ENCODE data around the gene IFFO2. TPM values are rescaled to one million over a fixed set of nuclear protein-coding genes. Genes with fewer than 3 reads are reported as not detected.

Gene IFFO2
- total RNA-seq, 1 donor from 2014 or later: 34.6 TPM

GRCh38 chr1:18901147-18901951 is 55.1 kb downstream of the IFFO2 start:
- peak overlapping the region; percentile 66 to 75 for H3K4me3 ChIP-seq
- DNase-seq (ENCODE audit: extremely low spot score in 2 of 2): no peak
- no peaks in the 10 kb centered on the region for H3K36me3 ChIP-seq
- H3K9me3 ChIP-seq: no peaks in the 10 kb centered on the region
- peaks cover 39% of the 10 kb centered on the region for H3K4me1 ChIP-seq
- intact Hi-C loops (cut with DNase I): loop anchor here (10.0 kb wide), 1 partner anchor 193 kb away; no protein-coding TSS in a partner anchor
- H3K27me3 ChIP-seq: no peaks in the 10 kb centered on the region
- TF ChIP-seq POLR2AphosphoS5 (IDR thresholded peaks at IDR 0.05; ENCODE audit: insufficient read depth in 1 of 2, low read depth in 1 of 2): no peak
- no peak for TF ChIP-seq CTCF (IDR thresholded peaks at IDR 0.05)
- TF ChIP-seq POLR2A (IDR thresholded peaks at IDR 0.05): no peak
- no peak overlapping the region for H3K27ac ChIP-seq

- no peak overlapping the region for H3K4me3 ChIP-seq
- H3K27me3 ChIP-seq: no peaks in the 10 kb centered on the region
- no peak overlapping the region for H3K27ac ChIP-seq
- no peaks in the 10 kb centered on the region for H3K36me3 ChIP-seq
- no peak for DNase-seq (ENCODE audit: extremely low spot score in 2 of 2)
- H3K4me1 ChIP-seq: peaks cover 39% of the 10 kb centered on the region
- no peak for TF ChIP-seq POLR2A (IDR thresholded peaks at IDR 0.05)
- TF ChIP-seq POLR2AphosphoS5 (IDR thresholded peaks at IDR 0.05; ENCODE audit: insufficient read depth in 1 of 2, low read depth in 1 of 2): no peak
- TF ChIP-seq CTCF (IDR thresholded peaks at IDR 0.05): no peak
- intact Hi-C loops (cut with DNase I): loop anchor here (10.0 kb wide), 1 partner anchor 194 kb away; no protein-coding TSS in a partner anchor
- H3K9me3 ChIP-seq: no peaks in the 10 kb centered on the region
Measured at GRCh38 chr1:18900303-18900841, 56.1 kb downstream of the IFFO2 start.

GRCh38 chr1:18899363-18900049 is 57.0 kb downstream of the IFFO2 start:
- no peaks in the 10 kb centered on the region for H3K9me3 ChIP-seq
- no peaks in the 10 kb centered on the region for H3K36me3 ChIP-seq
- H3K27ac ChIP-seq: no peak overlapping the region
- no peak for TF ChIP-seq CTCF (IDR thresholded peaks at IDR 0.05)
- no peaks in the 10 kb centered on the region for H3K27me3 ChIP-seq
- peaks cover 39% of the 10 kb centered on the region for H3K4me1 ChIP-seq
- H3K4me3 ChIP-seq: no peak overlapping the region
- intact Hi-C loops (cut with DNase I): loop anchor here (10.0 kb wide), 1 partner anchor 195 kb away; no protein-coding TSS in a partner anchor
- no peak for DNase-seq (ENCODE audit: extremely low spot score in 2 of 2)

GRCh38 chr1:18898567-18898966 is 57.9 kb downstream of the IFFO2 start:
- no peaks in the 10 kb centered on the region for H3K27me3 ChIP-seq
- no peak overlapping the region for H3K27ac ChIP-seq
- H3K4me3 ChIP-seq: no peak overlapping the region
- no peak for DNase-seq (ENCODE audit: extremely low spot score in 2 of 2)
- peaks cover 35% of the 10 kb centered on the region for H3K4me1 ChIP-seq
- H3K9me3 ChIP-seq: no peaks in the 10 kb centered on the region
- intact Hi-C loops (cut with DNase I): no loop called here
- TF ChIP-seq POLR2AphosphoS5 (IDR thresholded peaks at IDR 0.05; ENCODE audit: insufficient read depth in 1 of 2, low read depth in 1 of 2) (no peak), CTCF (IDR thresholded peaks at IDR 0.05) (no peak), POLR2A (IDR thresholded peaks at IDR 0.05) (no peak)
- H3K36me3 ChIP-seq: no peaks in the 10 kb centered on the region
